Measurements from ENCODE around the gene SLC36A3. TPM values are rescaled to one million over a fixed set of nuclear protein-coding genes. Genes with fewer than 3 reads are reported as not detected.

The SLC36A3 gene
- total and polyA plus RNA-seq, 4 donors: not detected

DNA sequence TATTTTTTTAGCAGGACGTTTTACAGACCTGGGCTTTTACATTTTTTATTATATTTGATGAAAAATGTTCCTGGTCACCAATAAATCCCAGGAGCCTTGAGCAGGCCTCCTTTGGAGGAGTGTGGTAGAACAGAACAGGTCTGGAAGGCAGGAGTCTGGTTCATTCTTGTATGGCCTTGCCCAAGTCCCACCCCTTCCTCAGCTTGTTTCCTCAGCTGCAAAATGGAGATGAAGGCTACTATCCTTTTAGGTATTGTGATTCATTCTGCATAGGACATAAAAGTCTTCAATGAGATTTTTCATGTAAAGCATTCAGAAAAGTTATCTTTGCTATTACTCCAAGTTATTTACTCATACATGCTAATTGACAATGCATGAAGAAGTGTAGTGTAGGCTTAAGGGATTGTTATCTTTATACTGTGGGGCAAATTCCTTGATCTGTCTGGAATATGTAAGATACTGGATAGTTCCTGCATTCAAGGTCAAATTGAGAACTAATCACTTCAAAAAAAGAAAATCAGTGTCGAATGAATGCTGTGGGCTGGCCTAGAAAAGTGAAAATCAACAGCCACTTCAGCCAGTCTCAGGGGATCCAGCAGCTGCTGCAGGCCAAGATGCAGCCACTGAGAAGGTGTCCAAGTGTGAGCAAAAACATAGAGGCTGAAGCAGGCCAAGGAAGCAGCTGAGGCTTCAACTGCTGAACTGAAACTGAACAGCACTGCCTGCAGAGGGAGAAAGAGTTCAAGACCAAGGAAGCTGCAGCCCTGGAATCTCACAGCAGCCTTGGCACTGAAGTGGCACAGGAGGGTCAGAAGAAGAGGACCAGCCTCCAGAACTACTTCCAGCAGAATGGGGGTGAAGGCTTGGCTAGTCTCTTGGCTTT, 15.5 kb upstream of the SLC36A3 start:
- 69 to 82% methylated on average over 2 of the region's 2 CpGs for WGBS, 2 donors
- Histone ChIP-seq H3K36me3 (ENCODE audit: control insufficient read depth in 4 of 4, insufficient read depth in 4 of 4, low read length in 4 of 4) (no peaks in the 10 kb centered on the region), H3K4me1 (ENCODE audit: control insufficient read depth in 5 of 5, insufficient read depth in 5 of 5, low read length in 5 of 5) (peaks cover 0 to 5% (median 0%) of the 10 kb centered on the region in 5 donors), H3K4me3 (no peak overlapping the region), H3K9ac (ENCODE audit: insufficient read depth in 1 of 2, low read length in 2 of 2) (no peak overlapping the region), H3K27me3 (ENCODE audit: control insufficient read depth in 3 of 3, insufficient read depth in 3 of 3, low read length in 2 of 3) (no peaks in the 10 kb centered on the region), H3K9me3 (ENCODE audit: control insufficient read depth in 4 of 4, insufficient read depth in 3 of 4, low read length in 3 of 4) (peaks cover 0 to 3% (median 0%) of the 10 kb centered on the region in 4 donors), H3K27ac (ENCODE audit: low read depth in 1 of 2, low read length in 1 of 2) (no peak overlapping the region)
- TF ChIP-seq, protein P1, sequence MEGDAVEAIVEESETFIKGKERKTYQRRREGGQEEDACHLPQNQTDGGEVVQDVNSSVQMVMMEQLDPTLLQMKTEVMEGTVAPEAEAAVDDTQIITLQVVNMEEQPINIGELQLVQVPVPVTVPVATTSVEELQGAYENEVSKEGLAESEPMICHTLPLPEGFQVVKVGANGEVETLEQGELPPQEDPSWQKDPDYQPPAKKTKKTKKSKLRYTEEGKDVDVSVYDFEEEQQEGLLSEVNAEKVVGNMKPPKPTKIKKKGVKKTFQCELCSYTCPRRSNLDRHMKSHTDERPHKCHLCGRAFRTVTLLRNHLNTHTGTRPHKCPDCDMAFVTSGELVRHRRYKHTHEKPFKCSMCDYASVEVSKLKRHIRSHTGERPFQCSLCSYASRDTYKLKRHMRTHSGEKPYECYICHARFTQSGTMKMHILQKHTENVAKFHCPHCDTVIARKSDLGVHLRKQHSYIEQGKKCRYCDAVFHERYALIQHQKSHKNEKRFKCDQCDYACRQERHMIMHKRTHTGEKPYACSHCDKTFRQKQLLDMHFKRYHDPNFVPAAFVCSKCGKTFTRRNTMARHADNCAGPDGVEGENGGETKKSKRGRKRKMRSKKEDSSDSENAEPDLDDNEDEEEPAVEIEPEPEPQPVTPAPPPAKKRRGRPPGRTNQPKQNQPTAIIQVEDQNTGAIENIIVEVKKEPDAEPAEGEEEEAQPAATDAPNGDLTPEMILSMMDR (IDR thresholded peaks at IDR 0.05; ENCODE audit: control extremely low read depth, extremely low read depth): no peak
- DNase-seq: peak; percentile 39 to 78 (median 64)
- no peak for ATAC-seq (ENCODE audit: insufficient read depth, low FRiP score)

DNA sequence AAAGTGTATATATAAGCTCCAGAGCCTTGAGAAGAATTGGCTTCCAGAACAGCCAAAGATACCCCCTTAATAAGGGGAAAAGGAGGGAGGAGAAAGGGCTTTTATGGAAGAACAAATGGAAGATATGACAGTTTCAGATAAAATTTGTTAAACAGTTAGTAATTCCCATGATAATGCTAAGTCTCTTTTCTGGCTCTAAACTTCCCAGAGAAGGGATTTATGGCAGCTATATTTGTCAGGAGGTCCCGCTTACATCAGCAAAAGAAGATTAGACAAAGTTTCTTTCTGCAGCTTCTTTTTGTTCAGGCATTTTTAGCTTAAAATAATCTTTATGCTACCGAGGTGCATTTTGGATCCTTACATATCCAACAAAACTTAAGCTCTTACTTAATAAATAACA, 14.3 kb upstream of the SLC36A3 start:
- ATAC-seq (ENCODE audit: insufficient read depth, low FRiP score): no peak
- no peak overlapping the region for H3K9ac ChIP-seq (ENCODE audit: insufficient read depth in 1 of 2, low read length in 2 of 2)
- no peak overlapping the region for H3K4me3 ChIP-seq
- WGBS, 2 donors: 74 to 88% methylated on average over 2 of the region's 2 CpGs
- DNase-seq: peak in 2 of 3 donors; percentile 6 to 15
- peaks cover 0 to 5% (median 0%) of the 10 kb centered on the region in 5 donors for H3K4me1 ChIP-seq (ENCODE audit: control insufficient read depth in 5 of 5, insufficient read depth in 5 of 5, low read length in 5 of 5)
- TF ChIP-seq, protein P1 (IDR thresholded peaks at IDR 0.05; ENCODE audit: control extremely low read depth, extremely low read depth): no peak
- H3K27me3 ChIP-seq (ENCODE audit: control insufficient read depth in 3 of 3, insufficient read depth in 3 of 3, low read length in 2 of 3): no peaks in the 10 kb centered on the region
- peaks cover 0 to 3% (median 0%) of the 10 kb centered on the region in 4 donors for H3K9me3 ChIP-seq (ENCODE audit: control insufficient read depth in 4 of 4, insufficient read depth in 3 of 4, low read length in 3 of 4)
- no peak overlapping the region for H3K27ac ChIP-seq (ENCODE audit: low read depth in 1 of 2, low read length in 1 of 2)
- no peaks in the 10 kb centered on the region for H3K36me3 ChIP-seq (ENCODE audit: control insufficient read depth in 4 of 4, insufficient read depth in 4 of 4, low read length in 4 of 4)

DNA sequence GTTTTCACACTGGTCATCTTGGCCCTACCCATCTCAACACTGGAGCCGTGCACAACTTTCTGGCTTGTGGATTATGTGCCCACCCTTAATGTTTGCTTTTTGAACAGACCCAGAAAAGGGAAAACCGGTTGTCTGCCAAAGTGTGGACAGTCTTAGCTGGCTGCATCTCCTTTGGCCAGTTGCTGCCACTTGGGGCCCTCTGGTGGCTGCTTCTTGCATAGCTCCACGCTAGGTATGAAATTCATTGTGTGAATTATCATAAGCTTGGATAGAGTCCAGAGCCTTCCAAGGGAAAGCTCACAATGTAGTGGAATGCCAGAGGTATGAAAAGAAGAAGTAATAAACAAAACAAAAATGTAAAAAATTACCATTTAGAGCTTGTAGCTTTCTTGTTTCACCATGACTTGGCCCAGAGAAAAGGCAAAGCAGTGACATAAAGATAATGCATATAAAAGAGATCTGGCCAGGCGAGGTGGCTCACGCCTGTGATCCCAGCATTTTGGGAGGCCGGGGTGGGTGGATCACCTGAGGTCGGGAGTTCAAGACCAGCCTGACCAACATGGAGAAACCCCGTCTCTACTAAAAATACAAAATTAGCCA, 12.5 kb upstream of the SLC36A3 start:
- TF ChIP-seq, protein P1 (IDR thresholded peaks at IDR 0.05; ENCODE audit: control extremely low read depth, extremely low read depth): peak; percentile 72
- peak; percentile 88 for ATAC-seq (ENCODE audit: insufficient read depth, low FRiP score)
- H3K9me3 ChIP-seq (ENCODE audit: control insufficient read depth in 4 of 4, insufficient read depth in 3 of 4, low read length in 3 of 4): peaks cover 0 to 2% (median 1%) of the 10 kb centered on the region in 4 donors
- peak; percentile 75 to 79 (median 77) for DNase-seq
- peaks cover 0 to 5% (median 0%) of the 10 kb centered on the region in 5 donors for H3K4me1 ChIP-seq (ENCODE audit: control insufficient read depth in 5 of 5, insufficient read depth in 5 of 5, low read length in 5 of 5)
- WGBS, 2 donors: 55 to 57% methylated on average over 8 of the region's 8 CpGs
- no peaks in the 10 kb centered on the region for H3K27me3 ChIP-seq (ENCODE audit: control insufficient read depth in 3 of 3, insufficient read depth in 3 of 3, low read length in 2 of 3)
- H3K4me3 ChIP-seq: no peak overlapping the region
- H3K27ac ChIP-seq (ENCODE audit: low read depth in 1 of 2, low read length in 1 of 2): no peak overlapping the region
- no peak overlapping the region for H3K9ac ChIP-seq (ENCODE audit: insufficient read depth in 1 of 2, low read length in 2 of 2)
- no peaks in the 10 kb centered on the region for H3K36me3 ChIP-seq (ENCODE audit: control insufficient read depth in 4 of 4, insufficient read depth in 4 of 4, low read length in 4 of 4)
